GM18502 (cell line): ENCODE measurements around the gene C2.
"Not testable (repeated sequence)": the region's sequence is repeated elsewhere in the genome, so short reads cannot be mapped to it uniquely, and the experiment has no call there.

ENCODE experiments used
- ATAC-seq: cut with Tn5 transposase; IDR thresholded peaks from one replicate; pipeline ENCODE4 v1.9.1; 2021; ENCODE audit warnings: mild to moderate bottlenecking; ENCODE audit not compliant: unreplicated experiment, poor library complexity

Gene C2

GRCh38 chr6:31920811-31921210 lies 6.7 kb upstream of the C2 start:
- no peak for ATAC-seq

- ATAC-seq = no peak
These were observed 4.6 kb upstream of the C2 start for GRCh38 chr6:31922942-31923341.

- ATAC-seq = no peak
These were observed 550 bp downstream of the C2 start for GRCh38 chr6:31927863-31928671.

GRCh38 chr6:31928672-31928939 lies 1.1 kb downstream of the C2 start:
- no peak for ATAC-seq

- ATAC-seq = no peak
These were observed 3.4 kb downstream of the C2 start for GRCh38 chr6:31930962-31931361.

GRCh38 chr6:31932137-31932536 lies 4.6 kb downstream of the C2 start:
- ATAC-seq = not testable (repeated sequence)

- no peak for ATAC-seq
These were observed 6.0 kb downstream of the C2 start for GRCh38 chr6:31933537-31933936.

GRCh38 chr6:31935021-31935420 lies 7.5 kb downstream of the C2 start:
- ATAC-seq = no peak

- no peak for ATAC-seq
These were observed 8.3 kb downstream of the C2 start for GRCh38 chr6:31935823-31936222.

- no peak for ATAC-seq
These were observed 12.7 kb downstream of the C2 start for GRCh38 chr6:31940256-31940664.

- no peak for ATAC-seq
These were observed 16.2 kb downstream of the C2 start for GRCh38 chr6:31943742-31944141.

- no peak for ATAC-seq
These were observed 17.6 kb downstream of the C2 start for GRCh38 chr6:31945154-31945506.

- no peak for ATAC-seq
These were observed 18.2 kb downstream of the C2 start, which contains the start of gene CFB for GRCh38 chr6:31945507-31946369. TSS of gene CFB (plus strand) at chr6:31946095. CDS start at chr6:31946222, 127 bp downstream.

GRCh38 chr6:31946370-31946885 lies 18.9 kb downstream of the C2 start:
- ATAC-seq = no peak

GRCh38 chr6:31947070-31947675 lies 19.7 kb downstream of the C2 start:
- no peak for ATAC-seq

- no peak for ATAC-seq
These were observed 20.3 kb downstream of the C2 start for GRCh38 chr6:31947864-31948263.

- ATAC-seq = no peak
These were observed 20.8 kb downstream of the C2 start for GRCh38 chr6:31948306-31948705.

- no peak for ATAC-seq
These were observed 21.4 kb downstream of the C2 start for GRCh38 chr6:31948753-31949413.

- ATAC-seq = no peak
These were observed 22.5 kb downstream of the C2 start for GRCh38 chr6:31949926-31950548.

- ATAC-seq = no peak
These were observed 24.8 kb downstream of the C2 start for GRCh38 chr6:31952140-31952805.
